NK-92 treated with Interleukin-12 subunit alpha and Interleukin-12 subunit beta, amount 100 ng/mL, for 24 hours (cell line): ENCODE results near the gene TSHZ1.

Experiments
- DNase-seq: peaks from one replicate; lab custom pipeline; 2025; lab: John Stamatoyannopoulos, UW

The TSHZ1 gene, protein sequence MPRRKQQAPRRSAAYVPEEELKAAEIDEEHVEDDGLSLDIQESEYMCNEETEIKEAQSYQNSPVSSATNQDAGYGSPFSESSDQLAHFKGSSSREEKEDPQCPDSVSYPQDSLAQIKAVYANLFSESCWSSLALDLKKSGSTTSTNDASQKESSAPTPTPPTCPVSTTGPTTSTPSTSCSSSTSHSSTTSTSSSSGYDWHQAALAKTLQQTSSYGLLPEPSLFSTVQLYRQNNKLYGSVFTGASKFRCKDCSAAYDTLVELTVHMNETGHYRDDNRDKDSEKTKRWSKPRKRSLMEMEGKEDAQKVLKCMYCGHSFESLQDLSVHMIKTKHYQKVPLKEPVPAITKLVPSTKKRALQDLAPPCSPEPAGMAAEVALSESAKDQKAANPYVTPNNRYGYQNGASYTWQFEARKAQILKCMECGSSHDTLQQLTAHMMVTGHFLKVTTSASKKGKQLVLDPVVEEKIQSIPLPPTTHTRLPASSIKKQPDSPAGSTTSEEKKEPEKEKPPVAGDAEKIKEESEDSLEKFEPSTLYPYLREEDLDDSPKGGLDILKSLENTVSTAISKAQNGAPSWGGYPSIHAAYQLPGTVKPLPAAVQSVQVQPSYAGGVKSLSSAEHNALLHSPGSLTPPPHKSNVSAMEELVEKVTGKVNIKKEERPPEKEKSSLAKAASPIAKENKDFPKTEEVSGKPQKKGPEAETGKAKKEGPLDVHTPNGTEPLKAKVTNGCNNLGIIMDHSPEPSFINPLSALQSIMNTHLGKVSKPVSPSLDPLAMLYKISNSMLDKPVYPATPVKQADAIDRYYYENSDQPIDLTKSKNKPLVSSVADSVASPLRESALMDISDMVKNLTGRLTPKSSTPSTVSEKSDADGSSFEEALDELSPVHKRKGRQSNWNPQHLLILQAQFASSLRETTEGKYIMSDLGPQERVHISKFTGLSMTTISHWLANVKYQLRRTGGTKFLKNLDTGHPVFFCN (N-terminal part only)

DNA sequence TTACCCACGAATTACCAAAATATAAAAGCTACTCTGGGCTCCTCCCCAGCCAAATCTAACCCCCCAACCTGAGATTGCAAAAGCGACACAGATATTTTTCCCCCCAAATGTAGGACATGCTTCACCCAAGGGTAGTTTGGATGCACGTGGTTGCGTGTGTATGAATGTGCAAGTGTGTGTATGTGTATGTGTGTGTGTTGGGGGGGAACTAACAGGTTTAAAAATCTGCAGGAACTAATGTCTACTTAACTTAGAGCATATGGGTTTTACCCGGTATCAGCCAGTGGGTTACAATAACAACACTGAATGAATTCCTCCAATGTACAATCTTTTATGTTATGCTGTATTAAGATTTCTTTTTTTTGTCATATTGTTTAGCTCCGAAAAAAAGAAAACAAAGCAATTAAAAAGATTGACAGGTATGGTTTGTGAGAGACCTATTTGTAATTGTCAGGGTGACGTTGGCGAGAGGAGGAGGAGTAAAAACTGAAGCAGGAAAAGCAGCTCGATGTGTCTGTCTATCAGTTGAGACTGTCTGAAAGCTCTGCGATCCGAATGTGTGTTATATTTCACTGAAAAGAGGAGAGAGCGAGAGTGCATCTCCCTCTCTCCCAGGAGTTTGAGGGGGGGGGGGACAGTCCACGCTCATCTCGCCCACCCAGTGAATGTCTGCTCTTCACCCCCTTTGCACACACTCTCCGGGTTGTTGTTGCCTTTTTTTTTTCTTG is at the start of gene TSHZ1:
Gene TSHZ1 (plus strand): TSS at position 524 of the 728 bp plus-strand sequence. CDS start 1,080 bp downstream, outside the sequence.
- DNase-seq = peak; percentile 12

DNA sequence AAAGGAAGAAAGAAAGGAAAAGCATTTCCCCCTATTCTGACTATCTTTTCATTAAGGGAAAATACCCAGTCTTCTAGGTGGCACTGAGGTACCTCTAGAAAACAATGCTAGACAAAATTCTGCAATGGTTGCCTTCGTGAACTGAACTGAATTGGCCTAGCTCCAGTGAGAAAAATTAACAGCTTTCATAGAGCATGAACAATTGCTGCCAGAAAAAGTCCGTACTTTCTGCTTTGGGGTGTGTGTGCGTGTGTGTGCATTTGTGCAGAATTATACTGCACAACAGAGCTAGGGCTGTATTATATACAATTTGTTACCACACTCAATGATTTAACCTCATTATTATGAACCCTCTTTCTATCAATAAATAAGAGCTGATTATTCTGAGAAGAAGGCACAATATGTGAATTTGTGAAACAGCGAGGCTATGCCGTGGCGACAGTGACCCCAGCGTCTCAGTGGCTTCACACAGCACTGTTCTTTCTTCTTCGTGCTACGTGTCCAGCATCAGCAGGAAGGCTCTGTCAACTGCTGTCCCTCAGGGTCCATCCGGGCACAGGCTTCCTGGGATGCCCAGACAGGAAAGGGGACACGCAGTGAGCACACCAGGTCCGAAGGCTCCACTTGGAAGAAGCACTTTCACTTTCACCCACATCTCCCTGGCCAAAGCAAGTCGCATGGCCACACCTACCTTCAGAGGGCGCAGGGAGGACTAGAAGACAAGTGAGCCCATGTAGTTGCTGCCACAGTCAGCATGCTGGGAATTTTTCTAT is 49.2 kb upstream of the TSHZ1 start:
- no peak for DNase-seq

DNA sequence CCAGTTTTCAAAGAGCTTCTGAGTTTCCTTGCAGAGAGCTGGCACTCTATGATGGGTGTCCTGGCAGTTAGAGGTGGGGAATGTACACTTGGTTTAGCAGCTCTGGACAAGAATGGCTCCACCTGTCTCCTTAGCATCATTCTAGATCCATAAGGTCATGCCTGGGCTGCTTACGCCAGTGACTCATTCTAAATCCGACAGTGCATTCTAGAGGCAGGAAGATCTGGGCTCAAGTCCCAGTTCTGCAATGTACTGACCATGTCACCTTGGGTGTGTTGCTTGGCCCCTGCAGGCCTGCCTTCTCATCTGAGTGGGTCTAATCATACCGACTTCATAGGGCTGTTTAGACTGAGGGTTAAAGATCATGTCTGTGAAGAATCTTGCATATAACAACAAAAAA is 48.1 kb upstream of the TSHZ1 start:
- DNase-seq = no peak

DNA sequence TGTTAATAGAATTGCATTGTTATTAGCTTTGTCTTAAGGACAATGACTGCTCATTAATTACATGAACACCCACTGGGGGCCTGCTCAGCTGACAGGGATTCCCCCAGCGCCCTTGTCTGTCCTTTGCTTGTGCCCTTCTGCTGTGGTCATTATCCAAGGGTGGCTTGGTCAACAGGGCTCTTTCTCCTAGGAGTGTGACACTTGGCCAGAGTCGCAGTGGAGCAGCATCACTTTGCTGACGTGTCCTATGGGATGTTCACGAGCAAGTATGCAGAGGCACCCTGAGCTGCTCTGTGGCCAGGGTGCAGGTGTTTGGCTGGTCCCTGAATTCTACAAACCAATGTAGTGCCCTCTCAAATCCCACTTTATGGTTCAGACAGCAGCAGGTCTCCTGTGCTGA is 47.6 kb upstream of the TSHZ1 start:
- DNase-seq = no peak

DNA sequence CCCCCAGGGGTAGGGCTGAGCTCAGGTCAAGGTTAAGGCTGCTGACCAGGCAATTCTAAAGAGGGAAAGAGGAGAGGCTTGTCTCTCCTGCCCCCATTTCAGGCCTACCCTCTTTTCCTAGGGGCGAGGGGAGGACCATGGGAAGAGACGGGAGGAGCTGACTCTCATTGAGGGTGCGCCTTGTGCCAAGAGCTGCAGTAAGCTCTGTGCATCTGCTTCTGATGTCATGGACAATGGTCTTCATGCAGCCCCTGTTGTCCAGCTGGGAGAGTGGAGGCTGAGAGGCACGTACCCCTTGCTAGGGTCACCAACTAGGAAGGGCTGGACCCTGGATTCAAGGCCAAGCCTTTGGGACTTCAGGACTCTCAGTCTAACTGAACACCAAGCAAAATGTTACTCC is 46.9 kb upstream of the TSHZ1 start:
- DNase-seq = no peak

DNA sequence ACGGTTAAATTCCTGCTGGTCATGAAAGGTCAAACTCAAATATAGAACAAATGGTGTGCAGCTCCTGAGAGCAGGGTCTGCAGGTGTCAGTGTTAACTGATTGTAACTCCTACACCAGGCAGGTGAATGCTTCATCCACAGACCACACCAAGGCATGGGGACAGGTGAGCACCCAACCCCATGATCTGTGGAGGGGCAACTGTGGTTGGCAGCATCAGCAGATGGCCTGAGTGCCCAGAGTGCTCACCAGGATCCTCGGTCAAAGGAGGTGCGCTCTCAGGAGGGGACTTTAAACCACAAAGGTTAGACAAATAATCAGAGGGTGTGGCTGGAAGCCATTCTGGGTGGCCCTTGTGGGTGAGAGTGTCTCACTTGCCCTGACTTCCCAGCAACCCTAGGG is 46.1 kb upstream of the TSHZ1 start:
- DNase-seq = no peak

DNA sequence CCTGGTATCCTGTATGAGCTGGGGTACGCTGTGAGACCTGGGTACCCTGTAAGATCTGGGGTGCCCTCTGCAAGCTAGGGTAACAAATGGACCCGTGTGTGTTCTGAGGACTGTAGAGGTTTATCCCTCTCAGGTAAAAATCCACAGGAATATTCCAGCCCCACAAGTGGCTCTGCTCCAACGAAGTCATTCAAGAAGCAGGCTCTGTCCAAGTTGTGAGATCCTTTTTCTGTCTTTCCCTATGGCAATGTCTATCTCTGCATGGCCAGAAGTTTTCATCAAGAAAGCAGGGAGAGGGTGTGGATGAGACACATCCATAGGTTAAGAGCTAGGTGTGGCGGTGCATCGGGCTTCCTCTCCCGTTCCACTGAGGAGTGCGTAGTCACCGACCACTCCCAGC is 44.7 kb upstream of the TSHZ1 start:
- DNase-seq = no peak

DNA sequence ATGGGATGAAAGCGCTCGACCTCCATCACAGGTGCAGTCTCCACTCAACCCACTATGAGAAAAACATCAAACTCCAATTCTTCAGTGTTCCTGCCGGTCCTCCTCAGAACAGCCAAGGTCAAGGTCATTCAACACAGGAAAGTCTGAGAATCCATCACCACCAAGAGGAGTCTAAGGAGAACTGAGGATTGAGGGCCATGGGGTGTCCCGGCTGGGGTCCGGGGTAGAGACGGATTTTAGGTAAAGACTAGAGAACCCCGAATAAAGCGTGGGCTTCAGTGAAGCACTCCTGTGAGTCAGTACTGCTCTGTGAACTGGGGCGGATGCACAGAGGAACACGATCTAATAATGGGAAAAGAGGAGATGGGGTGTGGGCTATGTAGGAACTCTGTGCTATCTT is 43.5 kb upstream of the TSHZ1 start:
- no peak for DNase-seq

DNA sequence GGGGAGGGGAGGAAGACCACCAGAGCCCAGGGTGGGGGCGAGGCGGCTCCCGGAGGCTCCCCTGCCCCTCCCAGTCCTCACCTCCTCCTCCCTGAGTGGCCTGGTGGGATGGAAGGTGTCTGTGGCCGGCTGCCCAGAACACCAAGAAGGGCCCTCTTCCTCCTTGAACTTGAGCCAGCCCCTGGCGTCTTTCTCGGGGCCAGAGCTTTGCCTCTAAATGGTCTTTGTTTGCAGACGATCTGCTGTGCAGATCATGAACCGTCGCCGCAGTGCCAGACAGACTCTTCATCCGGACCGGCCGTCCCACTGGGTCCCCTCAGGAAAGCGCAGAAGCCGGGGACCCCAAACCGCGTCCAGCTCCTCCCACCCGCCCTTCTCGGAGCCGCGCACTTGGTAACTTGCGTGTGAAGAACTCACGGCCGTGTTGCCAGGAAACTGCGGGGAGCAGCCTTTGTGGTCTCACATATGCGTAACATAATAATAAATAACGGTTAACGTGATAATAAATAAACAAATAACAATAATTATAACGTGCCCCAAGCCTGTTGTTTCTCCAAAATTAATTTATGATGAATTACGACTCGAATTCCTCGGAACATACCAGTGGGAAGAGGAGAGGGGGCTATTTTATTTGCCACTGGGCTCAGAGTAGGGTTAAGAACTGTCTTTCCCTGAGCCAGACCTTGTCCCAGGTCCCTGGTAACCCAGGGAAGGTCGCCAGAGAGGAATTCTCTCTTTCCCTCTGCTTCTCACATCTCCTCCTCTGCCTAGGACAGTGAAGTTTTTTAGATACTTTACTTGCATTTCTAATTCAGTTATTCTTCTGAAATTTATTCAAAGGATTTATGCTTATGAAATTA is 42.6 kb upstream of the TSHZ1 start:
- DNase-seq = no peak

DNA sequence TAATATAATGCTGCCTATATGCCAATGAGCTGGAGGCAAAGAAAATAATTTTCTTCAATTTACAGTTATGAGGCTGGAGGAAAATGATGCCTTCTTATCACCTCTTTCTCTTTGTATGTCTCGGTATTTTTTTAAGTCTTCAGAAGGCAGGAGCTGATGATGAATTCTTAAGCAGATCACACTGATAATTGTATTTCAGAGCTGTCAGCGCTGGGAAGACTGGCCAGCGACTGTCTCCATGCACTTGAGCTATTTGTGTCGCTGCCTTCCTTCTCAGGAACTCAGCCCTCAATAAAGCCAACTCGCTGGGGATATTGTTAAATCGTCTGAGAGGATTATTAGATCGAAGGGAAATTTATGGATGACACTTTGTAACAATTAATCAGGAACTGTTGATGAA is 42.0 kb upstream of the TSHZ1 start:
- no peak for DNase-seq

DNA sequence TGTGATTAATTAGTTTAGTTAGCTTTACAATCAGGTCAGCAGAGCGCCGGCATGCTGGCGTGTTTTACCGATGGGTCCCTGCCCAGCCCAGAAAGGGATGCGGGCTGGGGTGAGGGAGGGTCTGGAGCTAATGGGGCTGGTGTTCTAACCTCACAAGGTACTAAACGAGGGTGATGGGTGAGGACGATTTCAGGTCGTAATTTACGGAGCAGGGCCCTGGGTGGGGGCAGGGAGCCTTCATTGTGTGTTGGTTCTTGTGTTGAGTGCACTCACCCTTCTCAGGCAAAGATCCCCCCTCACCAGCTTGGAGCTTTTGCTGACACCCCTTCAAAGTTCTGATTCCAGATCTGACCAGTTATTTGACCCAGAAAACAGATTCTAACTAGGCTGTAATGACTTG is 41.2 kb upstream of the TSHZ1 start:
- DNase-seq = no peak

DNA sequence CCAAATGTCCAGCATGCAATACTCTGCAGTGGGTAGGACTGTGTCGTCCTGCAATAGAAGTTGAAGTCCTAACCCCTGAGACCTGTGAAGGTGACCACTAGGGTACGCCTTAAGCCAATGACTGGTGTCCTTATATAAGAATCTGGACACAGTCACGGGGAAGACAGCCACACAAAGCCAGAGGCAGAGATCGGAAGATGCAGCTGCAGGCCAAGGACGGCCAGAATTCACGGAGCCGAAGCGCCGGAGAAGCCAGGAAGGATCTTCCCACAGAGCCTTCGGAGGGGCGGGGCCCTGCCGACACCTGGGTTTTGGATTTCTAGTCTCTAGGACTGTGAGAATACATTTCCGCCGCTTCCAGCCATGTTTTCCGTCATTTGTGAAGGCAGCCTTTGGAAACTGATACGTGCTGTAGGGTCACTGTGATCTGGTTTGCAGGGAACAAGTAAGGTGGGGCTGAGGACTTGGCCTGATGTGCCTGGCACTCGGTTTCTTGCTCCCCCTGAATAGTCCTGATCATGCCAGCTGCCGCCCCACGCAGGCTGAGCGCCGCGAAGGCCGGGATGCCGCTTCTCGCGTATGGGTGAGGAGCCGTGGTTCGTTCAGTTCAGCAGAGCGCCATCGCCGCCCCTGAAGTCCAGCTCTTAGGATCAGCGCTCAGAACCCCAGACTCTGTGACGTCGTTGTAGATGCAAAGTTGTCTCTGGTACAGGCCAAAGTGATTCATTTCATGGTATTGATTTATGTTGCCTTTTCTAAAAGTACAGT is 40.4 kb upstream of the TSHZ1 start:
- no peak for DNase-seq

DNA sequence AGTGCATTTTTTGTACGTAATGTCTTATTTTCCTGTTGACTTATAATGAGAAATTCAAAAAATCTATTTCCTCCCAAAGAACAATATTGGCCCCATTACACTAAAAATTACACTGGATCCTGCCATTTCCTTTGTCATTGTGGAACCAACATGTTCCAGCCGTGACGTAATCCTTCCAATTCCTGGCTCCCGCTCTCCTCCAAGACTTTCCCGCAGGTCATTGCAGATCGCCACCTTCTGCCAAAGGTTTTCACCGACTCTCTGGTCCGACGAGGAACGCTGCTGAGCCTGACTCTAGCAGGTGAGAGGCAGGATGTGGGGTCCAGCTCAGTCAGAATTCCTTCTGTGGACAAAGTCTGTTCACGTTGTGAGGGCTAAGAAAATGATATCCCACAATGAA is 39.7 kb upstream of the TSHZ1 start:
- DNase-seq = no peak

DNA sequence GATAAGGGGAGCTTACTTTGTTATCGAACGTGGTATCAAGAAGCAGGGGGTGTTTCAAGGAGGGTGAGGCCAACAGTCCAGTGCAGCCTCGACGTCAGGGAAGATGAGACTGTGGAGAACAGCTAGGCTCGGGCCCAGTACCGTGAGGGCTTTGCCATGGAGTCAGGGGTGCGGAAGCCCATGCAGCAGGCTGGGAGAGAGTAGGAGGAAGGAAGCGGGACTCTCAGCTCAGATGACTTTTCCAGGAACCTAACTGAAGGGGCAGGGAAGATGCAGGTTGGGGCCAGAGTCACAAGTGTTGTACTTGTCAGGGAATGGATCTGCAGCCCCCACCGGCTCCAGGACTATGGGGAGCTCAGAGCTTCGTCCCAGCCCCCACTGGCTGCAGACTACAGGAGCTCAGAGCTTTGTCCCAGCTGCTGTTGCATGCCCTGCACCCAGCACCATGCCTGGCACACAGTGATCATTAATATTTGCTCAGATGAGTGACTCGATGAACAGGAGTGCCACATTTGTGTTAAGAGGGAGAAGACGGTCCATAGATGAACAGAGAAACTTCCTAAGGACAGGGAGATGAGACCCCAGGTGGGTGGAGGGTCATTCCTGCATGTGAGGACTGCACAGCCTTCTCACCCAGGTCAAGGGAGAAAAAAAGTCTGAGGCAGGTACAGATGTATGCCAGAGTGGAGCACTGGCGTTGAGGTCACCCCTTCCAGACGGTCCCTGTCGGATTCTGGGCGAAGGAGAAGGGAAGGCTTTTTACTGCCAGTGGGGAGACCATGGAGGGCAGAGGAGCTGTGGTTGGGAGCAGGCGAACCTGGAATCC is 38.1 kb upstream of the TSHZ1 start:
- DNase-seq = no peak

DNA sequence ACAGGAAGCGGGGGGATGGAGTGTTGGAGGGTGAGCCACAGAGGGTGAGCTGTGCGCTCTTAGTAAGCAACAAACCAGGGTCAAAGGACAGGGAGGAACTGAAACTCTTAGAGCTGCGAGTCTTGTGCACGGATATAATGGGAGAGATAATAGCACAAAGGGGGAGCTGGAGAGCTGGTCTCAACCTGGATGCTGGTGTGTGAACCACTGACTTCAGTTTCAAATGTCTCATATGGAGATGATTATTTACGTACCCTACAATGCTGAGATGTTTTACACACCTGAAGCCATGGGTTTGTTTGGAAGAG is 37.5 kb upstream of the TSHZ1 start:
- DNase-seq = no peak

DNA sequence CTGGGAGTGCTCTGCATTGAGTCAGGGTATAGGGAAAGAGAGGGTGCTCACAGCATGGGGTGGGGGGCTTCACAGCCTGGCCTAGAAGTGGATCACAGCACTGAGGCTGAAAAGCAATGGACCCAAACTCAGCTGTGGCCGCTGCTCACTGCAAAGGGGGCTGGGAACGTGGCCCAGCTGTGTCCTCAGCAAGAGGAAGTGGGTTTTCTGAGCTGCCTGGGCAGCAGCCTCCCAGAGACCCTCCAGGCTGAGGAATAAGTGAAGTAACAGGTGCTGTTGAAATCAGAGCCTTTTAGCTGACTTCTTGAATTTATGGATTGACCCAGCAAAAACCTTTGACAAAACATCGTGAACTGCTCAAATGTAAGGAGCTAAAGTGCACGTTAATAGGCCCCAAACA is 36.9 kb upstream of the TSHZ1 start:
- DNase-seq = no peak

DNA sequence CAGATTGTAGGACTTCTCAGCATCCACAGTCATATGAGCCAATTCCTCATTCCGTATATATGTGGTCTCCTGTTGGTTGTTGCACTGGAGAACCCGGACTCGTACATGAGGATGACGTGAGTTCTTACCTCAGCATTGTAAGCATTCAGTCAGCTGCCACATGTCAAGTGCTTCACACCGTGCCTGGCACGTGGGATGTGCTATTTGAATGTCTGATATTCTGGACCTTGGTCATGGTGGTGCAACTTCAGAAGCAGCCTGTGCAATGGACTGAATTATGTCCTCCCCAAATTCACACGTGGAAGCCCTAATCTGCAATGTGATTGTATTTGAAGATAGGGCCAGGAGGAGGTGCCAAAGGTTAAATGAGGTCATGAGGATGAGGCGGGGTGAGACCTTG is 33.7 kb upstream of the TSHZ1 start:
- no peak for DNase-seq

DNA sequence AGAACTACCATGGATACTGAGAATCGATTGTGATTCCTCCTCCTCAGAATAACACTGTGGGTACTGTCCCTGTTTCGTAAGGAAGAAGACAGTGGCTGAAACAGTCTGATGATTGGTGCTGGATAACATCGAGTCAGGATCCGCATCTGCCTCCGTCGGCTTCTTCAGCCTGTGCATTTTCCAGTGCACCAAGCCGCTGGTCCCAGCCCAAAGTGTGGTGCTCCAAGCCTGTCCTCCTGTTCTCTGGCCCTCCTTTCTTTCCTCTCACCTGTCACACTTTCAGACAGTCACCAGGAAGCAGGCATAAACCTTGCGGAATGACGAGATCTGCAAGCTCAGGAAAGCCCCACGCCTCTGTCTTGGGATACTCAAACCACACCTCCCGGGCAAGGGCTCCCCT is 32.2 kb upstream of the TSHZ1 start:
- DNase-seq = no peak
